PC-9 (cell line): ENCODE data around the gene PSMD2. TPM values are rescaled to one million over a fixed set of nuclear protein-coding genes. Genes with fewer than 3 reads are reported as not detected.
"Not testable (repeated sequence)": the region's sequence is repeated elsewhere in the genome, so short reads cannot be mapped to it uniquely, and the experiment has no call there.

ENCODE experiments used
- BruUV-seq: library from RNA; stranded (reverse); fragments of 400-500 nt; replicated peaks from 2 replicates; lab custom pipeline; 2021; lab: Mats Ljungman, UMichigan
- CTCF ChIA-PET: fragments of 300-600 bp; sonication (Branson Sonifier 250); formaldehyde crosslinking; loops from one replicate; lab custom pipeline; 2022; ENCODE audit warnings: antibody characterized with exemption; lab: Charles Lee
- POLR2A ChIA-PET: fragments of 300-600 bp; sonication (Branson Sonifier 250); formaldehyde crosslinking; loops from one replicate; lab custom pipeline; 2022; ENCODE audit warnings: antibody characterized with exemption; ENCODE audit not compliant: unreplicated experiment; lab: Charles Lee
- DNase-seq, 2 experiments: peaks; one replicate each; pipeline versions ENCODE4 v3.0.0 to v3.0.0-alpha.2; 2015 to 2022; ENCODE audit warnings: mixed read lengths in 1 of 2
- H2AFZ ChIP-seq: fragments of 200-600 bp; sonication (generic); 2 replicates; pipeline ENCODE4 v1.8.1; 2017; ENCODE audit warnings: antibody characterized with exemption
- H3F3A ChIP-seq: fragments of 200-600 bp; sonication (generic); 2 replicates; pipeline ENCODE4 v1.8.1; 2017; ENCODE audit warnings: antibody characterized with exemption, mild to moderate bottlenecking, low read depth; ENCODE audit not compliant: insufficient read depth
- H3K27ac ChIP-seq: fragments of 200-600 bp; sonication (generic); 2 replicates; pipeline ENCODE4 v1.6.1; 2016; ENCODE audit warnings: mixed run types
- H3K27me3 ChIP-seq: fragments of 200-600 bp; sonication (generic); 2 replicates; pipeline ENCODE4 v1.6.1; 2016; ENCODE audit warnings: low read depth, mixed run types; ENCODE audit not compliant: insufficient read depth
- H3K36me3 ChIP-seq: fragments of 200-600 bp; sonication (generic); 2 replicates; pipeline ENCODE4 v1.6.1; 2016; ENCODE audit warnings: low read depth, mixed run types
- H3K4me1 ChIP-seq: fragments of 200-600 bp; sonication (generic); replicated peaks from 2 replicates; pipeline ENCODE4 v1.6.1; 2016; ENCODE audit warnings: mixed run types; ENCODE audit not compliant: insufficient read depth
- H3K4me2 ChIP-seq: fragments of 200-600 bp; sonication (generic); 2 replicates; pipeline ENCODE4 v1.6.1; 2017; ENCODE audit warnings: mixed run types
- H3K4me3 ChIP-seq: fragments of 200-600 bp; sonication (generic); 2 replicates; pipeline ENCODE4 v1.6.1; 2016; ENCODE audit warnings: mixed run types
- H3K79me2 ChIP-seq: fragments of 200-600 bp; sonication (generic); 2 replicates; pipeline ENCODE4 v1.6.1; 2017; ENCODE audit warnings: low read depth, mixed run types
- H3K9me2 ChIP-seq: fragments of 200-600 bp; sonication (generic); 2 replicates; pipeline ENCODE4 v1.8.1; 2017; ENCODE audit warnings: mild to moderate bottlenecking; ENCODE audit not compliant: insufficient read depth
- H3K9me3 ChIP-seq: fragments of 200-600 bp; sonication (generic); 2 replicates; pipeline ENCODE4 v1.8.1; 2016; ENCODE audit warnings: low read depth; ENCODE audit not compliant: insufficient read depth
- H4K20me1 ChIP-seq: fragments of 200-600 bp; sonication (generic); 2 replicates; pipeline ENCODE4 v1.8.1; 2017; ENCODE audit not compliant: insufficient read depth
- EZH2 ChIP-seq: fragments of 200-600 bp; sonication (generic); IDR thresholded peaks from 2 replicates; pipeline ENCODE4 v1.8.0; 2017; ENCODE audit warnings: antibody characterized with exemption, low read depth
- intact Hi-C: fragments of 100-400 bp; cut with micrococcal nuclease; formaldehyde crosslinking; loops from one replicate; pipeline ENCODE4 v1.10.0; 2022; ENCODE audit not compliant: unreplicated experiment
- total RNA-seq: library from RNA; stranded (reverse); gene quantifications from 2 replicates; pipeline ENCODE4 v1.2.3, GENCODE V29; 2021
- TF ChIP-seq, protein P1 (sequence below): fragments of 200-600 bp; sonication (generic); conservative IDR thresholded peaks from 2 replicates; pipeline ENCODE4 v1.6.1; 2017; ENCODE audit warnings: mixed run types, antibody characterized with exemption, mild to moderate bottlenecking, moderate library complexity

The PSMD2 gene
- total RNA-seq, 1 experiment from 2014 or later: 788 TPM

DNA sequence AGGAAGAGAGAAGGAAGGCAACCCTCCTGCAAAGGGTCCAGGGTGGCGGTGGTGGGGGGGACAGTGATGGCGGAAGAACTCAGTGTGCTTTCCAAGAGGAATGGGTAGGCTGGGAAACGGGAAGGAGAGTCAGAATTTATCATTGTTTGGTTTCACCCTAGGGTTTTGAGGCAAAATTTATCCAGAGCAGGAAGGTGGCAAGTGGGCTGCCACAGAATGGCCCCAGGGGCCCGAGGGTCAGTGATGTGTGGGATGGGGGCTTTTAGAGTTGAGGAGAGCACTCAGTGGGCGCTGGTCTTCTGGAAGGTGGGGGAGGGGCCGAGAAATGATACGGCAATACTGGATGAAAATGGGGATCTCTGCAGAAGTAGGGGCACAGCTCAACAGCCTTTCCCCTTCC lies 38.9 kb downstream of the PSMD2 start:
- POLR2A ChIA-PET: no interaction called here
- H3K4me3 ChIP-seq: no peak overlapping the region
- H3K4me2 ChIP-seq: no peak overlapping the region
- H2AFZ ChIP-seq: no peak overlapping the region
- H3K36me3 ChIP-seq: peaks cover 9% of the 10 kb centered on the region; the same call in 1 of the 2 replicates
- no peaks in the 10 kb centered on the region for H3K9me2 ChIP-seq
- peaks cover 31% of the 10 kb centered on the region for H4K20me1 ChIP-seq
- intact Hi-C loops: no loop called here
- TF ChIP-seq, protein P1, sequence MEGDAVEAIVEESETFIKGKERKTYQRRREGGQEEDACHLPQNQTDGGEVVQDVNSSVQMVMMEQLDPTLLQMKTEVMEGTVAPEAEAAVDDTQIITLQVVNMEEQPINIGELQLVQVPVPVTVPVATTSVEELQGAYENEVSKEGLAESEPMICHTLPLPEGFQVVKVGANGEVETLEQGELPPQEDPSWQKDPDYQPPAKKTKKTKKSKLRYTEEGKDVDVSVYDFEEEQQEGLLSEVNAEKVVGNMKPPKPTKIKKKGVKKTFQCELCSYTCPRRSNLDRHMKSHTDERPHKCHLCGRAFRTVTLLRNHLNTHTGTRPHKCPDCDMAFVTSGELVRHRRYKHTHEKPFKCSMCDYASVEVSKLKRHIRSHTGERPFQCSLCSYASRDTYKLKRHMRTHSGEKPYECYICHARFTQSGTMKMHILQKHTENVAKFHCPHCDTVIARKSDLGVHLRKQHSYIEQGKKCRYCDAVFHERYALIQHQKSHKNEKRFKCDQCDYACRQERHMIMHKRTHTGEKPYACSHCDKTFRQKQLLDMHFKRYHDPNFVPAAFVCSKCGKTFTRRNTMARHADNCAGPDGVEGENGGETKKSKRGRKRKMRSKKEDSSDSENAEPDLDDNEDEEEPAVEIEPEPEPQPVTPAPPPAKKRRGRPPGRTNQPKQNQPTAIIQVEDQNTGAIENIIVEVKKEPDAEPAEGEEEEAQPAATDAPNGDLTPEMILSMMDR: no peak
- TF ChIP-seq EZH2: no peak
- H3K79me2 ChIP-seq: peaks cover 14% of the 10 kb centered on the region
- no peak for DNase-seq
- H3K4me1 ChIP-seq: peaks cover 40% of the 10 kb centered on the region
- peaks cover 51% of the 10 kb centered on the region for H3F3A ChIP-seq
- CTCF ChIA-PET: no interaction called here
- no peak overlapping the region for H3K27ac ChIP-seq
- H3K9me3 ChIP-seq: no peaks in the 10 kb centered on the region
- no peaks in the 10 kb centered on the region for H3K27me3 ChIP-seq
- no TSS peak for BruUV-seq

DNA sequence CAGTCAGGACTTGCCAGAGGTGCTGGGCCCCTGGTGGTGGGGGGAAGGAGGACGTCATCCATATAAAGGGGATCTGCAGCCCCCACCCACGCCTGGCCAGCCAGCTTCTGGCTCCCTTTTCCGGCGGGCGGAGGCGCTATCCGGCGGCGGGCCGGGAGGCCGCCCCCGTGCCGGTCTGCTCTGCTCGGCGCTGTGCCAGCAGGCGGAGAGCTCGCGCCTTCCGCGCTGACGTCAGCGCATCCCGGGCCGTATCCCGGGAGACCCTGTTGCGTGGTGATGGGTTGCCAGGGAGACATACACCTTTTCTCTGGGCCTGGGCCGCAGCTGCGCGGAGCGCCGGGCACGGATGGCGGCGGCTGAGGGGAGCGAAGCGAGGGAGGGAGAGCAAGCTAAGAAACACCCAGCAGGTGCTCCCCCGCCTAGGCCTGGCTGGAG lies 39.5 kb downstream of the PSMD2 start:
- Histone ChIP-seq H4K20me1 (peaks cover 26% of the 10 kb centered on the region), H3K4me2 (no peak overlapping the region), H3K36me3 (peaks cover 9% of the 10 kb centered on the region; the same call in 1 of the 2 replicates), H3K27me3 (no peaks in the 10 kb centered on the region), H3K4me1 (peaks cover 35% of the 10 kb centered on the region), H3K4me3 (no peak overlapping the region), H3K27ac (no peak overlapping the region), H2AFZ (no peak overlapping the region), H3F3A (peaks cover 46% of the 10 kb centered on the region), H3K9me3 (no peaks in the 10 kb centered on the region), H3K79me2 (peaks cover 14% of the 10 kb centered on the region), H3K9me2 (no peaks in the 10 kb centered on the region)
- no TSS peak for BruUV-seq
- intact Hi-C loops: no loop called here
- ChIA-PET POLR2A (no interaction called here), CTCF (no interaction called here)
- no peak for DNase-seq
- TF ChIP-seq EZH2: no peak
- TF ChIP-seq, protein P1: no peak

DNA sequence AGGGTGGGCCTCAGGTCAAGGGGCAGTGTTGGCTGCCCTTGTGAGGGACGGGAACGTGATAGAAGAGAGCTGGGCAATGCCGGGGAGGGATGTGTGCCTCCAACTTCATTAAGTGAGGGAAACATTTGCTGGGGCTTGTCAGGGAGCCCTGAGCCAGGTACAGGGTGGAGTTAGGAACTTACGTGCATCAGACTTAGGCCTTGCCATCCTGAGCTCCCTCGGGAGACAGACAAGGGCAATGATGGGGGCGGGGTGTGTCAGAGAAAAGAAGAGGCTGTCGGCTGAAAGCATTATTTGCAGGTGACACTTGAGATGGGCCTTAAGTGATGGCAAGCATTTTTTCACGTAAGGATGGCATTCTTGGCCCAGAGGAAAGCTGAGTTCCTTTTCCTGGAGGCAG lies 40.0 kb downstream of the PSMD2 start:
- H3K79me2 ChIP-seq: peaks cover 14% of the 10 kb centered on the region
- ChIA-PET CTCF (no interaction called here), POLR2A (no interaction called here)
- H4K20me1 ChIP-seq: peaks cover 21% of the 10 kb centered on the region
- no peak for TF ChIP-seq EZH2
- TF ChIP-seq, protein P1: no peak
- no peak overlapping the region for H3K4me3 ChIP-seq
- H3K4me2 ChIP-seq: no peak overlapping the region
- H3K27ac ChIP-seq: no peak overlapping the region
- H3K9me2 ChIP-seq: no peaks in the 10 kb centered on the region
- intact Hi-C loops: no loop called here
- H3K27me3 ChIP-seq: no peaks in the 10 kb centered on the region
- no peak for DNase-seq
- BruUV-seq: no TSS peak
- peaks cover 41% of the 10 kb centered on the region for H3F3A ChIP-seq
- no peaks in the 10 kb centered on the region for H3K9me3 ChIP-seq
- H3K36me3 ChIP-seq: peaks cover 9% of the 10 kb centered on the region; the same call in 1 of the 2 replicates
- peaks cover 30% of the 10 kb centered on the region for H3K4me1 ChIP-seq
- no peak overlapping the region for H2AFZ ChIP-seq

- CTCF ChIA-PET, POLR2A ChIA-PET: not testable (repeated sequence)
These were observed 40.6 kb downstream of the PSMD2 start for GRCh38 chr3:184339451-184340135.

More at GRCh38 chr3:184339451-184340135, 40.6 kb downstream of the PSMD2 start:
- H3K4me2 ChIP-seq, H3K9me3 ChIP-seq, intact Hi-C loops, H3K4me3 ChIP-seq, H3K27me3 ChIP-seq, H3K36me3 ChIP-seq, H3K9me2 ChIP-seq, H2AFZ ChIP-seq, H3K27ac ChIP-seq, DNase-seq, BruUV-seq: not testable (repeated sequence)
- Histone ChIP-seq H4K20me1 (peaks cover 15% of the 10 kb centered on the region), H3K4me1 (peaks cover 25% of the 10 kb centered on the region), H3F3A (peaks cover 35% of the 10 kb centered on the region), H3K79me2 (peaks cover 14% of the 10 kb centered on the region)
